B cell (primary cell): ENCODE data around the gene SLC37A1. TPM values are rescaled to one million over a fixed set of nuclear protein-coding genes. Genes with fewer than 3 reads are reported as not detected.

ENCODE experiments used
- ATAC-seq: fragments of 200-7000 bp; cut with Tn5 transposase; one replicate; pipeline ENCODE4 v1.10.0; 2021; ENCODE audit warnings: low read depth, mild to moderate bottlenecking, moderate number of reproducible peaks, moderate library complexity
- CTCF ChIA-PET: fragments of 350-600 bp; sonication (Branson Sonifier 250); formaldehyde crosslinking; loops from one replicate; lab custom pipeline; 2021; ENCODE audit warnings: antibody characterized with exemption, inconsistent platforms; lab: Charles Lee
- POLR2A ChIA-PET: fragments of 350-600 bp; sonication (Branson Sonifier 250); formaldehyde crosslinking; loops from one replicate; lab custom pipeline; 2021; ENCODE audit warnings: antibody characterized with exemption; lab: Charles Lee
- DNase-seq: peaks from one replicate; pipeline ENCODE4 v3.0.0; 2013
- H2AFZ ChIP-seq: 2 replicates; pipeline ENCODE4 v1.6.1; 2012; ENCODE audit warnings: mild to moderate bottlenecking, low read depth, low read length; ENCODE audit not compliant: insufficient read depth, poor library complexity, severe bottlenecking
- H3K27ac ChIP-seq, 2 donors: 1 replicate in 1 of 2; 2 replicates in 1 of 2; pipeline ENCODE4 v1.5.1; 2012 to 2013; ENCODE audit warnings: low read length in 2 of 2, mild to moderate bottlenecking in 2 of 2, moderate library complexity in 1 of 2
- H3K27me3 ChIP-seq, 4 experiments: fragments of 200-600 bp in 1 of 4; sonication (generic) in 1 of 4; replicated peaks in 1 of 4; 1 replicate in 2 of 4; 2 replicates in 2 of 4; pipeline versions ENCODE4 v1.6.1 to v1.7.0; 2013 to 2016; ENCODE audit warnings: low read length in 3 of 4, mild to moderate bottlenecking in 2 of 4, mixed read lengths in 1 of 4, moderate library complexity in 1 of 4; ENCODE audit not compliant: insufficient read depth in 4 of 4, control insufficient read depth in 3 of 4; ENCODE audit errors: control extremely low read depth in 1 of 4
- H3K36me3 ChIP-seq, 2 experiments: replicated peaks in 1 of 2; 1 replicate in 1 of 2; 2 replicates in 1 of 2; pipeline versions ENCODE4 v1.6.1 to v1.7.1; 2013; ENCODE audit warnings: low read length in 1 of 2; ENCODE audit not compliant: insufficient read depth in 2 of 2, control insufficient read depth in 1 of 2; ENCODE audit errors: control extremely low read depth in 1 of 2, extremely low read depth in 1 of 2
- H3K4me1 ChIP-seq, 2 donors: fragments of 200-600 bp in 1 of 2; sonication (generic) in 1 of 2; 1 replicate in 1 of 2; 2 replicates in 1 of 2; pipeline versions ENCODE4 v1.5.1 to v1.6.1; 2013 to 2017; ENCODE audit warnings: low read length in 2 of 2; ENCODE audit not compliant: control insufficient read depth in 2 of 2, insufficient read depth in 2 of 2
- H3K4me2 ChIP-seq: replicated peaks from 2 replicates; pipeline ENCODE3; 2012; ENCODE audit warnings: mild to moderate bottlenecking, low read depth, low read length; ENCODE audit not compliant: poor library complexity, severe bottlenecking
- H3K4me3 ChIP-seq, 5 experiments: fragments of 200-600 bp in 1 of 5; sonication (generic) in 1 of 5; 1 replicate in 3 of 5; 2 replicates in 2 of 5; pipeline versions ENCODE4 v1.5.1 to v1.7.0; 2011 to 2016; ENCODE audit warnings: low read length in 4 of 5, mild to moderate bottlenecking in 4 of 5, low read depth in 2 of 5, control low read depth in 1 of 5, moderate library complexity in 1 of 5; ENCODE audit not compliant: insufficient read depth in 1 of 5; ENCODE audit errors: control extremely low read depth in 1 of 5, extremely low read depth in 1 of 5
- H3K79me2 ChIP-seq: fragments of 200-600 bp; sonication (generic); one replicate; pipeline ENCODE4 v1.6.0; 2016; ENCODE audit warnings: low read length; ENCODE audit not compliant: control insufficient read depth, insufficient read depth
- H3K9ac ChIP-seq: fragments of 200-600 bp; sonication (generic); 2 replicates; pipeline ENCODE4 v1.6.1; 2017; ENCODE audit warnings: mild to moderate bottlenecking, low read length, moderate library complexity
- H3K9me3 ChIP-seq, 3 donors: one replicate each; pipeline versions ENCODE4 v1.6.1 to v1.7.1; 2013; ENCODE audit warnings: low read length in 2 of 3; ENCODE audit not compliant: control insufficient read depth in 2 of 3, insufficient read depth in 1 of 3; ENCODE audit errors: control extremely low read depth in 1 of 3
- H4K20me1 ChIP-seq: 2 replicates; pipeline ENCODE4 v1.6.0; 2012; ENCODE audit warnings: mild to moderate bottlenecking, low read length; ENCODE audit not compliant: insufficient read depth, control insufficient read depth, poor library complexity, severe bottlenecking
- H3K27ac Mint-ChIP-seq: one replicate; pipeline ENCODE4 v1.8.0; 2021; ENCODE audit warnings: mixed read lengths
- H3K27me3 Mint-ChIP-seq: one replicate; pipeline ENCODE4 v1.8.0; 2021; ENCODE audit warnings: mixed read lengths
- H3K4me1 Mint-ChIP-seq: one replicate; pipeline ENCODE4 v1.8.0; 2021; ENCODE audit warnings: mixed read lengths
- H3K4me3 Mint-ChIP-seq: one replicate; pipeline ENCODE4 v1.8.0; 2021; ENCODE audit warnings: mixed read lengths
- H3K9me3 Mint-ChIP-seq: one replicate; pipeline ENCODE4 v1.8.0; 2022; ENCODE audit warnings: mixed read lengths; ENCODE audit not compliant: insufficient read depth
- EZH2 ChIP-seq: IDR thresholded peaks from 2 replicates; pipeline ENCODE4 v1.6.1; 2012; ENCODE audit warnings: borderline replicate concordance, low read depth, mild to moderate bottlenecking, moderate library complexity, low read length; ENCODE audit not compliant: insufficient read depth, poor library complexity, severe bottlenecking
- WGBS: methylation state at CpG from one replicate; pipeline ENCODE4 v1.1.5; 2013; ENCODE audit warnings: missing lambda C conversion rate; ENCODE audit not compliant: insufficient coverage; 5-methylcytosine and 5-hydroxymethylcytosine counted together
- intact Hi-C: fragments of 100-400 bp; cut with micrococcal nuclease; formaldehyde crosslinking; loops from one replicate; pipeline ENCODE4 v1.10.0; 2022
- polyA plus RNA-seq: library from polyadenylated mRNA; depleted of rRNA; stranded (reverse); fragments of >200 nt; gene quantifications from 2 replicates; pipeline ENCODE4 v1.2.3, GENCODE V29; 2012
- total RNA-seq, 2 donors: library from RNA; stranded (reverse); fragments of 120-200 nt in 1 of 2; gene quantifications; 1 replicate in 1 of 2; 2 replicates in 1 of 2; pipeline versions ENCODE4 v1.2.3 to v1.2.4, GENCODE V29; 2013 to 2022
- TF ChIP-seq, protein P1 (sequence below): fragments of 200-600 bp; IDR thresholded peaks from one replicate; pipeline ENCODE4 v1.8.0; 2022; ENCODE audit warnings: antibody characterized with exemption, mild to moderate bottlenecking

Gene SLC37A1
- total and polyA plus RNA-seq, 2 donors (not counting 1 experiment from before 2014, with no cell fraction given): 38.1 to 60.2 TPM

DNA sequence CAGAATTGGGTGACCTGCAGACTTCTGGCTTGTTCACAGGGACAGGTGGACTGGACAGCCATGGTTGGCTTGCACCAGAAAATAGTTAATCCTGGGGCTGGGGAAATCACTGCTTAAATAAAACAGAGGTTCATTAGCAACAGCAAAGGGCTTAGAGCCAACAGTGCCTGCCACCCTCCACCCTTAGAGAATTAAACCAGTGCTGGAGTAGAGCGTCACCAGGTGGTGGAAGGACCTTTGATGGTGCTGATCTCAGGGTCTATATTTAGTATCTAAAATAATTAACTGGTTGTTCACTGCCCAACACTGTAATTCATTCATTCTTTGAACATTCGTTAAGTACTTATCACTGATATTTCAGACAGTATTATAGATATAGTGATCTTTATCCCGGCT lies 105.1 kb downstream of the SLC37A1 start:
- Histone ChIP-seq H4K20me1 (no peaks in the 10 kb centered on the region), H3K79me2 (no peaks in the 10 kb centered on the region), H3K4me2 (no peak overlapping the region), H2AFZ (no peak overlapping the region), H3K9me3 (no peaks in the 10 kb centered on the region), H3K27ac (no peak overlapping the region), H3K36me3 (no peaks in the 10 kb centered on the region), H3K27me3 (peaks cover 0 to 29% (median 11%) of the 10 kb centered on the region in 4 experiments), H3K4me1 (peaks cover 4 to 14% of the 10 kb centered on the region in 2 donors), H3K4me3 (no peak overlapping the region), H3K9ac (no peak overlapping the region)
- Mint-ChIP-seq H3K9me3 (no peaks in the 10 kb centered on the region), H3K4me1 (no peaks in the 10 kb centered on the region), H3K27me3 (peaks cover 43% of the 10 kb centered on the region), H3K4me3 (no peak overlapping the region), H3K27ac (no peak overlapping the region)
- TF ChIP-seq, protein P1, sequence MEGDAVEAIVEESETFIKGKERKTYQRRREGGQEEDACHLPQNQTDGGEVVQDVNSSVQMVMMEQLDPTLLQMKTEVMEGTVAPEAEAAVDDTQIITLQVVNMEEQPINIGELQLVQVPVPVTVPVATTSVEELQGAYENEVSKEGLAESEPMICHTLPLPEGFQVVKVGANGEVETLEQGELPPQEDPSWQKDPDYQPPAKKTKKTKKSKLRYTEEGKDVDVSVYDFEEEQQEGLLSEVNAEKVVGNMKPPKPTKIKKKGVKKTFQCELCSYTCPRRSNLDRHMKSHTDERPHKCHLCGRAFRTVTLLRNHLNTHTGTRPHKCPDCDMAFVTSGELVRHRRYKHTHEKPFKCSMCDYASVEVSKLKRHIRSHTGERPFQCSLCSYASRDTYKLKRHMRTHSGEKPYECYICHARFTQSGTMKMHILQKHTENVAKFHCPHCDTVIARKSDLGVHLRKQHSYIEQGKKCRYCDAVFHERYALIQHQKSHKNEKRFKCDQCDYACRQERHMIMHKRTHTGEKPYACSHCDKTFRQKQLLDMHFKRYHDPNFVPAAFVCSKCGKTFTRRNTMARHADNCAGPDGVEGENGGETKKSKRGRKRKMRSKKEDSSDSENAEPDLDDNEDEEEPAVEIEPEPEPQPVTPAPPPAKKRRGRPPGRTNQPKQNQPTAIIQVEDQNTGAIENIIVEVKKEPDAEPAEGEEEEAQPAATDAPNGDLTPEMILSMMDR: no peak
- no peak for TF ChIP-seq EZH2
- ChIA-PET CTCF (no interaction called here), POLR2A (no interaction called here)
- intact Hi-C loops: no loop called here
- no CpG with 5 or more reads among the region's 3 CpGs for WGBS
- DNase-seq (no peak), ATAC-seq (no peak)

DNA sequence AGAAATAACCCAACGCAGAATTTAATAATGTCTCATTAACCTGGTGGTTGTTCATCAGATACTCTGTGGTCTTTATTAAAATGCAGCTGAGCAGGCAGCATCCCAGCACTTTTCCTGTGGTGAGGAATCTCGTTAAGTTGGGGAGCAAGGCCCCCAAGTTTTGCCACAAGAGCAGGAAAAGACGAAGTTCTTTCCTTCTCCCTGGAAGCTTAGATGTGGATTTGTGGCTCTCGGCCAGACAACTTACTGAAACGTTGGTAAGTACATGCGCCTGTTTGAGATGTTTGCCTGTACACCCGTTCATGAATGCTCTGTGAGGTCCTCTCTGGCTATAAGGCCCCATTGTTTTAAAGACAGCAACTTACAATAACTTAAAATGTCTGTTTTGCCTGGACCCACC lies 105.5 kb downstream of the SLC37A1 start:
- Histone ChIP-seq H3K27ac (no peak overlapping the region), H3K9ac (no peak overlapping the region), H3K36me3 (no peaks in the 10 kb centered on the region), H3K9me3 (no peaks in the 10 kb centered on the region), H3K4me3 (no peak overlapping the region), H4K20me1 (no peaks in the 10 kb centered on the region), H3K79me2 (no peaks in the 10 kb centered on the region), H3K4me1 (peaks cover 4 to 14% of the 10 kb centered on the region in 2 donors), H2AFZ (no peak overlapping the region), H3K4me2 (no peak overlapping the region), H3K27me3 (peaks cover 0 to 29% (median 11%) of the 10 kb centered on the region in 4 experiments)
- CTCF ChIA-PET: no interaction called here
- Mint-ChIP-seq H3K9me3 (no peaks in the 10 kb centered on the region), H3K4me3 (no peak overlapping the region), H3K27ac (no peak overlapping the region), H3K4me1 (no peaks in the 10 kb centered on the region), H3K27me3 (peaks cover 46% of the 10 kb centered on the region)
- ATAC-seq (no peak), DNase-seq (no peak)
- 90% methylated on average over 3 of the region's 7 CpGs for WGBS
- TF ChIP-seq, protein P1: no peak
- TF ChIP-seq EZH2: no peak
- POLR2A ChIA-PET: no interaction called here
- intact Hi-C loops: no loop called here
